GM23338 (cell line): Measurements from ENCODE around the gene LMBR1L. TPM values are rescaled to one million over a fixed set of nuclear protein-coding genes. Genes with fewer than 3 reads are reported as not detected.

Source experiments
- ATAC-seq: fragments of 200-7000 bp; cut with Tn5 transposase; 3 replicates; pipeline ENCODE4 v1.9.1; 2020
- DNase-seq: peaks from one replicate; pipeline ENCODE4 v3.0.0-alpha.2; 2015; ENCODE audit warnings: low spot score
- H2AFZ ChIP-seq: fragments of 200-600 bp; sonication (generic); 2 replicates; pipeline ENCODE4 v1.8.0; 2016; ENCODE audit warnings: antibody characterized with exemption, mild to moderate bottlenecking, moderate library complexity
- H3F3A ChIP-seq: fragments of 200-600 bp; sonication (generic); replicated peaks from 2 replicates; pipeline ENCODE4 v1.8.0; 2017; ENCODE audit warnings: antibody characterized with exemption, mixed run types, low read depth
- H3K27ac ChIP-seq: fragments of 200-600 bp; sonication (generic); 2 replicates; pipeline ENCODE4 v1.6.1; 2016; ENCODE audit warnings: low read depth
- H3K27me3 ChIP-seq: fragments of 200-600 bp; sonication (generic); 2 replicates; pipeline ENCODE4 v1.8.0; 2016; ENCODE audit warnings: mild to moderate bottlenecking, mixed run types, moderate library complexity; ENCODE audit not compliant: insufficient read depth
- H3K36me3 ChIP-seq: fragments of 200-600 bp; sonication (generic); 2 replicates; pipeline ENCODE4 v1.8.0; 2016; ENCODE audit warnings: mild to moderate bottlenecking; ENCODE audit not compliant: insufficient read depth
- H3K4me1 ChIP-seq: fragments of 200-600 bp; sonication (generic); 2 replicates; pipeline ENCODE4 v1.8.0; 2016; ENCODE audit warnings: mild to moderate bottlenecking, moderate library complexity; ENCODE audit not compliant: insufficient read depth
- H3K4me2 ChIP-seq: fragments of 200-600 bp; sonication (generic); 2 replicates; pipeline ENCODE4 v1.7.1; 2017; ENCODE audit warnings: mixed run types
- H3K4me3 ChIP-seq: fragments of 200-600 bp; sonication (generic); 2 replicates; pipeline ENCODE4 v1.6.1; 2016; ENCODE audit warnings: mixed run types
- H3K79me2 ChIP-seq: fragments of 200-600 bp; sonication (generic); replicated peaks from 2 replicates; pipeline ENCODE4 v1.8.0; 2017; ENCODE audit warnings: mild to moderate bottlenecking; ENCODE audit not compliant: insufficient read depth
- H3K9me2 ChIP-seq: fragments of 200-600 bp; sonication (generic); 2 replicates; pipeline ENCODE4 v1.8.0; 2017; ENCODE audit not compliant: insufficient read depth
- H4K20me1 ChIP-seq: fragments of 200-600 bp; sonication (generic); replicated peaks from 2 replicates; pipeline ENCODE4 v1.8.0; 2017; ENCODE audit warnings: mild to moderate bottlenecking; ENCODE audit not compliant: insufficient read depth
- H3K27ac Mint-ChIP-seq: 2 replicates; pipeline ENCODE4 v1.8.0; 2020; ENCODE audit warnings: inconsistent platforms, mild to moderate bottlenecking, moderate library complexity, mixed read lengths
- H3K27me3 Mint-ChIP-seq: 3 replicates; pipeline ENCODE4 v1.8.0; 2022; ENCODE audit warnings: low read depth, mild to moderate bottlenecking, moderate library complexity, mixed read lengths, inconsistent platforms; ENCODE audit not compliant: insufficient read depth, poor library complexity
- H3K36me3 Mint-ChIP-seq: 3 replicates; pipeline ENCODE4 v1.8.0; 2021; ENCODE audit warnings: low read depth, mild to moderate bottlenecking, inconsistent platforms, moderate library complexity, mixed read lengths
- H3K4me1 Mint-ChIP-seq: 3 replicates; pipeline ENCODE4 v1.8.0; 2020; ENCODE audit warnings: mild to moderate bottlenecking, inconsistent platforms, mixed read lengths
- H3K4me3 Mint-ChIP-seq: 3 replicates; pipeline ENCODE4 v1.8.0; 2021; ENCODE audit warnings: moderate library complexity, mild to moderate bottlenecking, inconsistent platforms, mixed read lengths
- H3K9me3 Mint-ChIP-seq: 3 replicates; pipeline ENCODE4 v1.8.0; 2020; ENCODE audit warnings: moderate library complexity, mild to moderate bottlenecking, inconsistent platforms, mixed read lengths
- CTCF ChIP-seq, 2 experiments: fragments of 200-600 bp in 1 of 2; sonication (generic) in 1 of 2; conservative IDR thresholded peaks; 2 replicates each; pipeline versions ENCODE4 v1.5.1 to v1.6.1; 2016 to 2017; ENCODE audit warnings: antibody characterized with exemption in 2 of 2, low read depth in 2 of 2, mild to moderate bottlenecking in 2 of 2, moderate library complexity in 1 of 2
- ETS1 ChIP-seq: IDR thresholded peaks from 2 replicates; pipeline ENCODE4 v1.6.1; 2016; ENCODE audit warnings: antibody characterized with exemption
- EZH2 ChIP-seq: fragments of 200-600 bp; sonication (generic); IDR thresholded peaks from one replicate; pipeline ENCODE4 v1.8.0; 2017; ENCODE audit warnings: antibody characterized with exemption, mild to moderate bottlenecking, low read depth; ENCODE audit not compliant: unreplicated experiment
- EZH2phosphoT487 ChIP-seq: fragments of 200-600 bp; sonication (generic); IDR thresholded peaks from one replicate; pipeline ENCODE4 v1.8.1; 2018; ENCODE audit warnings: antibody characterized with exemption; ENCODE audit not compliant: unreplicated experiment
- JUNB ChIP-seq: IDR thresholded peaks from one replicate; pipeline ENCODE4 v1.6.1; 2016; ENCODE audit warnings: antibody characterized with exemption; ENCODE audit not compliant: unreplicated experiment
- POLR2AphosphoS5 ChIP-seq: IDR thresholded peaks from 2 replicates; pipeline ENCODE4 v1.6.1; 2016; ENCODE audit warnings: antibody characterized with exemption, low read depth
- STAT1 ChIP-seq: IDR thresholded peaks from one replicate; pipeline ENCODE4 v1.6.1; 2016; ENCODE audit warnings: antibody characterized with exemption; ENCODE audit not compliant: unreplicated experiment
- ZNF331 ChIP-seq: fragments of 250-450 bp; sonication (Bioruptor Pico); IDR thresholded peaks from 2 replicates; pipeline ENCODE4 v1.5.0; 2020; ENCODE audit warnings: low read depth, mild to moderate bottlenecking, moderate library complexity
- polyA plus RNA-seq: library from polyadenylated mRNA; unstranded; fragments of >200 nt; fragmentation: Nextera tagmentation; extraction: Ambion mirVana; gene quantifications from 2 replicates; pipeline ENCODE4 v1.2.1, GENCODE V29; 2016
- total RNA-seq: library from RNA; depleted of rRNA; stranded (reverse); fragments of >200 nt; shearing (Covaris generic); gene quantifications from 2 replicates; pipeline ENCODE4 v1.2.3, GENCODE V29; 2014

Gene LMBR1L
- total and polyA plus RNA-seq, 2 experiments from 2014 or later: 19.8 to 57.0 TPM

- Mint-ChIP-seq H3K4me1 (peaks cover 28% of the 10 kb centered on the region), H3K27me3 (peaks cover 27% of the 10 kb centered on the region), H3K27ac (no peak overlapping the region), H3K9me3 (peaks cover 4% of the 10 kb centered on the region; the same call in 1 of the 3 replicates), H3K36me3 (peaks cover 42% of the 10 kb centered on the region), H3K4me3 (peak overlapping the region; percentile 66)
- H3K36me3 ChIP-seq: peaks cover 27% of the 10 kb centered on the region
- no peak overlapping the region for H3K27ac ChIP-seq
- no peak for DNase-seq
- H3K9me2 ChIP-seq: no peaks in the 10 kb centered on the region; the same call in 1 of the 2 replicates
- H4K20me1 ChIP-seq: peaks cover 17% of the 10 kb centered on the region
- peak overlapping the region; percentile 84 for H3K4me2 ChIP-seq
- peak overlapping the region; percentile 68; the same call in 1 of the 2 replicates for H2AFZ ChIP-seq
- TF ChIP-seq ZNF331 (CRISPR knock-in tag): no peak
- no peaks in the 10 kb centered on the region for H3K27me3 ChIP-seq
- peaks cover 9% of the 10 kb centered on the region for H3K4me1 ChIP-seq
- peak overlapping the region; percentile 100 for H3K4me3 ChIP-seq
- H3K79me2 ChIP-seq: peaks cover 28% of the 10 kb centered on the region
- peaks cover 31% of the 10 kb centered on the region for H3F3A ChIP-seq
- ATAC-seq: no peak
These were observed 21.3 kb upstream of the LMBR1L start for GRCh38 chr12:49131894-49132461.

GRCh38 chr12:49131051-49131893 lies 20.6 kb upstream of the LMBR1L start, which contains the start of gene TUBA1B:
Gene TUBA1B (minus strand): TSS chr12:49131395. CDS start chr12:49131300, 95 bp downstream.
- Mint-ChIP-seq H3K4me1 (peaks cover 28% of the 10 kb centered on the region), H3K4me3 (peak within 1 kb of the TSS; percentile 95), H3K27me3 (peaks cover 27% of the 10 kb centered on the region), H3K36me3 (peaks cover 47% of the 10 kb centered on the region), H3K27ac (peak within 1 kb of the TSS; percentile 98), H3K9me3 (peaks cover 4% of the 10 kb centered on the region; the same call in 1 of the 3 replicates)
- Histone ChIP-seq H3K27ac (peak within 1 kb of the TSS; percentile 99), H3K9me2 (no peaks in the 10 kb centered on the region; the same call in 1 of the 2 replicates), H4K20me1 (peaks cover 17% of the 10 kb centered on the region), H2AFZ (peak within 1 kb of the TSS; percentile 68; the same call in 1 of the 2 replicates), H3F3A (peaks cover 36% of the 10 kb centered on the region), H3K4me2 (peak within 1 kb of the TSS; percentile 99), H3K4me1 (peaks cover 9% of the 10 kb centered on the region), H3K36me3 (peaks cover 27% of the 10 kb centered on the region), H3K79me2 (peaks cover 28% of the 10 kb centered on the region), H3K27me3 (no peaks in the 10 kb centered on the region), H3K4me3 (peak within 1 kb of the TSS; percentile 100)
- ATAC-seq (peak; percentile 85), DNase-seq (peak; percentile 94)
- no peak for TF ChIP-seq JUNB
- TF ChIP-seq EZH2phosphoT487: no peak
- TF ChIP-seq POLR2AphosphoS5: peak; percentile 99
- peak; percentile 73 for TF ChIP-seq ETS1
- TF ChIP-seq EZH2: no peak
- no peak for TF ChIP-seq CTCF (conservative IDR thresholded peaks at IDR 0.05; ENCODE audit: low read depth in 2 of 2)
- no peak for TF ChIP-seq STAT1
